Loucy (cell line): ENCODE data around the gene TEDC2.

Experiments
- H2AFZ ChIP-seq: fragments of 200-600 bp; sonication (generic); 2 replicates; pipeline ENCODE4 v1.6.0; 2016; ENCODE audit warnings: antibody characterized with exemption, mild to moderate bottlenecking, low read length, moderate library complexity
- H3F3A ChIP-seq: fragments of 200-600 bp; 2 replicates; pipeline ENCODE4 v1.6.0; 2016; ENCODE audit warnings: antibody characterized with exemption, low read depth, mild to moderate bottlenecking
- H3K27me3 ChIP-seq: fragments of 200-600 bp; sonication (generic); 2 replicates; pipeline ENCODE4 v1.6.1; 2014; ENCODE audit warnings: low read length, mild to moderate bottlenecking; ENCODE audit not compliant: insufficient read depth, poor library complexity, severe bottlenecking
- H3K36me3 ChIP-seq: fragments of 200-600 bp; sonication (generic); 2 replicates; pipeline ENCODE4 v1.6.1; 2016; ENCODE audit warnings: low read length; ENCODE audit not compliant: insufficient read depth
- H3K4me1 ChIP-seq: fragments of 200-600 bp; sonication (generic); 2 replicates; pipeline ENCODE4 v1.5.1; 2014; ENCODE audit warnings: low read length, mild to moderate bottlenecking; ENCODE audit not compliant: insufficient read depth, poor library complexity, severe bottlenecking
- H3K4me2 ChIP-seq: fragments of 200-600 bp; sonication (generic); 2 replicates; pipeline ENCODE4 v1.6.0; 2014; ENCODE audit warnings: antibody characterized with exemption, low read length, low read depth, mild to moderate bottlenecking; ENCODE audit not compliant: poor library complexity, severe bottlenecking
- H3K4me3 ChIP-seq: fragments of 200-600 bp; sonication (generic); 2 replicates; pipeline ENCODE4 v1.5.1; 2014; ENCODE audit warnings: low read length, mild to moderate bottlenecking, mixed read lengths; ENCODE audit not compliant: poor library complexity, severe bottlenecking
- H3K79me2 ChIP-seq: fragments of 200-600 bp; sonication (generic); 2 replicates; pipeline ENCODE4 v1.6.1; 2014; ENCODE audit warnings: low read length; ENCODE audit not compliant: insufficient read depth
- H3K9ac ChIP-seq: fragments of 200-600 bp; sonication (generic); 2 replicates; pipeline ENCODE4 v1.6.0; 2014; ENCODE audit warnings: mild to moderate bottlenecking, low read depth, low read length, moderate library complexity; ENCODE audit not compliant: poor library complexity, severe bottlenecking
- H3K9me2 ChIP-seq: fragments of 200-600 bp; sonication (generic); replicated peaks from 2 replicates; pipeline ENCODE4 v1.6.1; 2016; ENCODE audit warnings: low read depth, low read length, mixed read lengths
- H3K9me3 ChIP-seq: fragments of 200-600 bp; sonication (generic); 2 replicates; pipeline ENCODE4 v1.6.1; 2014; ENCODE audit warnings: mild to moderate bottlenecking, antibody characterized with exemption, low read length, low read depth; ENCODE audit not compliant: insufficient read depth
- H4K20me1 ChIP-seq: fragments of 200-600 bp; sonication (generic); 2 replicates; pipeline ENCODE4 v1.6.0; 2014; ENCODE audit warnings: antibody characterized with exemption, low read length, mild to moderate bottlenecking; ENCODE audit not compliant: insufficient read depth, poor library complexity, severe bottlenecking
- EZH2phosphoT487 ChIP-seq: fragments of 200-600 bp; IDR thresholded peaks from 2 replicates; pipeline ENCODE4 v1.6.1; 2018; ENCODE audit warnings: antibody characterized with exemption, mild to moderate bottlenecking, moderate library complexity, borderline replicate concordance
- TF ChIP-seq, protein P1 (sequence below): fragments of 200-600 bp; sonication (generic); conservative IDR thresholded peaks from 2 replicates; pipeline ENCODE4 v1.5.1; 2014; ENCODE audit warnings: mild to moderate bottlenecking, antibody characterized with exemption, low read length

TEDC2 gene

DNA sequence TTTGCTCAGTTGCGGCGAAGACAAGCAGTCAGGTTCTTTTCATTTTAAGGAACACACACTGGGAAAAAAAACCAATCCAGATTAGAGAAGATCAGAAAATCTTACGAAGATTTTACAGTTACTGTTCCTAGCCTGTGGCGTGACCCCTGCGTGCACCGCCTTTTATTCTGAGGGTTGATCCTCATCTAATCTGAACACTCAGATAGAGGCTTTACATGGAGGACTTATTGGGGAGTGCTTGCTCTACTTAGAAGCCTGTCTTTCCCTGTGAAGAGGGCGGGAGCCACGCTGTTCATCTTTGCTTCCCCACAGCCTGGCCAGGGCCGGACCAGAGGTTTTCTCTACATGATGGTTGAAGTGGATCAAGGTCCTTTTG is 16.4 kb downstream of the TEDC2 start:
- Histone ChIP-seq H3K9ac (no peak overlapping the region), H2AFZ (no peak overlapping the region), H3K36me3 (no peaks in the 10 kb centered on the region), H3K79me2 (peaks cover 47% of the 10 kb centered on the region), H3K4me2 (peak overlapping the region; percentile 67), H3K27me3 (no peaks in the 10 kb centered on the region), H3K4me1 (peaks cover 12% of the 10 kb centered on the region), H3K9me3 (no peaks in the 10 kb centered on the region), H3K4me3 (peak overlapping the region; percentile 85), H3F3A (no peaks in the 10 kb centered on the region), H4K20me1 (peaks cover 14% of the 10 kb centered on the region), H3K9me2 (no peaks in the 10 kb centered on the region)
- TF ChIP-seq, protein P1, sequence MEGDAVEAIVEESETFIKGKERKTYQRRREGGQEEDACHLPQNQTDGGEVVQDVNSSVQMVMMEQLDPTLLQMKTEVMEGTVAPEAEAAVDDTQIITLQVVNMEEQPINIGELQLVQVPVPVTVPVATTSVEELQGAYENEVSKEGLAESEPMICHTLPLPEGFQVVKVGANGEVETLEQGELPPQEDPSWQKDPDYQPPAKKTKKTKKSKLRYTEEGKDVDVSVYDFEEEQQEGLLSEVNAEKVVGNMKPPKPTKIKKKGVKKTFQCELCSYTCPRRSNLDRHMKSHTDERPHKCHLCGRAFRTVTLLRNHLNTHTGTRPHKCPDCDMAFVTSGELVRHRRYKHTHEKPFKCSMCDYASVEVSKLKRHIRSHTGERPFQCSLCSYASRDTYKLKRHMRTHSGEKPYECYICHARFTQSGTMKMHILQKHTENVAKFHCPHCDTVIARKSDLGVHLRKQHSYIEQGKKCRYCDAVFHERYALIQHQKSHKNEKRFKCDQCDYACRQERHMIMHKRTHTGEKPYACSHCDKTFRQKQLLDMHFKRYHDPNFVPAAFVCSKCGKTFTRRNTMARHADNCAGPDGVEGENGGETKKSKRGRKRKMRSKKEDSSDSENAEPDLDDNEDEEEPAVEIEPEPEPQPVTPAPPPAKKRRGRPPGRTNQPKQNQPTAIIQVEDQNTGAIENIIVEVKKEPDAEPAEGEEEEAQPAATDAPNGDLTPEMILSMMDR: no peak
- TF ChIP-seq EZH2phosphoT487: no peak

GRCh38 chr16:2476741-2477140 is 16.8 kb downstream of the TEDC2 start:
- Histone ChIP-seq H3K9me3 (no peaks in the 10 kb centered on the region), H4K20me1 (peaks cover 14% of the 10 kb centered on the region), H3K9ac (no peak overlapping the region), H3K4me2 (peak overlapping the region; percentile 67), H3K4me1 (peaks cover 12% of the 10 kb centered on the region), H3K27me3 (no peaks in the 10 kb centered on the region), H3K4me3 (peak overlapping the region; percentile 23), H3K79me2 (peaks cover 47% of the 10 kb centered on the region), H2AFZ (no peak overlapping the region), H3F3A (no peaks in the 10 kb centered on the region), H3K36me3 (no peaks in the 10 kb centered on the region), H3K9me2 (no peaks in the 10 kb centered on the region)
- TF ChIP-seq, protein P1: no peak
- TF ChIP-seq EZH2phosphoT487: no peak

DNA sequence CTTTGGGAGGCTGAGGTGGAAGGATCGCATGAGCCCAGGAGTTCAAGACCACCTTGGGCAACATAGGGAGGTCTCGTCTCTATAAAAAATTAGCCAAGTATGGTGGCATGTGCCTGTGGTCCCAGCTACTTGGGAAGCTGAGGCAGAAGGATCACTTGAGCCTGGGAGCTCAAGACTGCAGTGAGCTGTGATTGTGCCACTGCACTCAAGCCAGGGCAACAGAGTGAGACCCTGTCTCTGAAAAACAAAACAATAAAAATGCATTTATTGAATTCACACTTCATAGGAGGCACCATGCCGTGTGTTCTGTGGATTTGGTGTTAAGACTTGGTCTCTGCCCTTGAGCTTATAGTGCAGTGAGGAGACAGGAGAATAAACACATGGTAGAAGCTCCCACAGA is 17.4 kb downstream of the TEDC2 start:
- Histone ChIP-seq H3K27me3 (no peaks in the 10 kb centered on the region), H3K79me2 (peaks cover 52% of the 10 kb centered on the region), H3K9me2 (no peaks in the 10 kb centered on the region), H3K36me3 (no peaks in the 10 kb centered on the region), H2AFZ (no peak overlapping the region), H3K9me3 (no peaks in the 10 kb centered on the region), H4K20me1 (peaks cover 14% of the 10 kb centered on the region), H3K4me2 (no peak overlapping the region), H3F3A (no peaks in the 10 kb centered on the region), H3K9ac (no peak overlapping the region), H3K4me3 (no peak overlapping the region), H3K4me1 (peaks cover 12% of the 10 kb centered on the region)
- no peak for TF ChIP-seq EZH2phosphoT487
- TF ChIP-seq, protein P1: no peak
